Measurements from ENCODE around the gene C20orf141. TPM values are rescaled to one million over a fixed set of nuclear protein-coding genes. Genes with fewer than 3 reads are reported as not detected.

C20orf141 gene
- total RNA-seq, 1 experiment from 2014 or later, result not detected

DNA sequence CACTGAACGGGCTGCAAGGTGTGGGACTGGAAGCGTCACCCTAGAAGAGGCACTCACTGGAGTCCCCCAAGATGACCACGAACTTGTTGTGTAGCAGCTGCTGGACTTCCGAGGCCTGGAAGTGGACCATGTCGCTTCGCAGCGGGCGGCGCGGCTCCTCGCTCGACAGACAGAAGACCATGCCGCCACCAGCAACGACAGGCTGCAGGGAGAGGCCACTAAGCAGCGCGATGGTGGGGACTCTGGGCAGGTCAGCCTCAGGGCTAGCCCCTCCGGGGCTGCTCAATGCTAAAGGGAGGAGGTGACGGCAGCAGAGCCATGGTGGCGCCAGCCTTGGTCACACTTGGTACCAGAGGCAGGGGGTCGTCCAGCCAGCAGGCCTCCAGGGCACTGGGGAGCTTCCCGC is 24.9 kb downstream of the C20orf141 start:
- intact Hi-C loops (cut with micrococcal nuclease; ENCODE audit: unreplicated experiment), result loop anchor here (2.0 to 5.0 kb wide), 2 partner anchors 71 to 478 kb away; no protein-coding TSS in a partner anchor
- Histone ChIP-seq H3K4me2 (peak overlapping the region; percentile 92), H3K9me3 (ENCODE audit: insufficient read depth, low read depth) (no peaks in the 10 kb centered on the region), H3F3A (ENCODE audit: insufficient read depth, low read depth) (no peaks in the 10 kb centered on the region), H4K20me1 (ENCODE audit: insufficient read depth) (no peaks in the 10 kb centered on the region), H3K36me3 (ENCODE audit: low read depth) (no peaks in the 10 kb centered on the region), H2AFZ (peak overlapping the region; percentile 100; the same call in 1 of the 2 replicates), H3K27ac (no peak overlapping the region), H3K9me2 (ENCODE audit: insufficient read depth) (no peaks in the 10 kb centered on the region), H3K4me1 (replicated peaks; ENCODE audit: insufficient read depth) (peaks cover 14% of the 10 kb centered on the region), H3K79me2 (ENCODE audit: low read depth) (peaks cover 16% of the 10 kb centered on the region), H3K4me3 (peak overlapping the region; percentile 100), H3K27me3 (ENCODE audit: insufficient read depth, low read depth) (no peaks in the 10 kb centered on the region)
- no peak for DNase-seq
- ChIA-PET POLR2A (ENCODE audit: unreplicated experiment) (no interaction called here), CTCF (no interaction called here)
- no TSS peak for BruUV-seq (replicated peaks)
- TF ChIP-seq, protein P1, sequence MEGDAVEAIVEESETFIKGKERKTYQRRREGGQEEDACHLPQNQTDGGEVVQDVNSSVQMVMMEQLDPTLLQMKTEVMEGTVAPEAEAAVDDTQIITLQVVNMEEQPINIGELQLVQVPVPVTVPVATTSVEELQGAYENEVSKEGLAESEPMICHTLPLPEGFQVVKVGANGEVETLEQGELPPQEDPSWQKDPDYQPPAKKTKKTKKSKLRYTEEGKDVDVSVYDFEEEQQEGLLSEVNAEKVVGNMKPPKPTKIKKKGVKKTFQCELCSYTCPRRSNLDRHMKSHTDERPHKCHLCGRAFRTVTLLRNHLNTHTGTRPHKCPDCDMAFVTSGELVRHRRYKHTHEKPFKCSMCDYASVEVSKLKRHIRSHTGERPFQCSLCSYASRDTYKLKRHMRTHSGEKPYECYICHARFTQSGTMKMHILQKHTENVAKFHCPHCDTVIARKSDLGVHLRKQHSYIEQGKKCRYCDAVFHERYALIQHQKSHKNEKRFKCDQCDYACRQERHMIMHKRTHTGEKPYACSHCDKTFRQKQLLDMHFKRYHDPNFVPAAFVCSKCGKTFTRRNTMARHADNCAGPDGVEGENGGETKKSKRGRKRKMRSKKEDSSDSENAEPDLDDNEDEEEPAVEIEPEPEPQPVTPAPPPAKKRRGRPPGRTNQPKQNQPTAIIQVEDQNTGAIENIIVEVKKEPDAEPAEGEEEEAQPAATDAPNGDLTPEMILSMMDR (conservative IDR thresholded peaks at IDR 0.05), result no peak
- no peak for TF ChIP-seq EZH2 (IDR thresholded peaks at IDR 0.05; ENCODE audit: low read depth)

DNA sequence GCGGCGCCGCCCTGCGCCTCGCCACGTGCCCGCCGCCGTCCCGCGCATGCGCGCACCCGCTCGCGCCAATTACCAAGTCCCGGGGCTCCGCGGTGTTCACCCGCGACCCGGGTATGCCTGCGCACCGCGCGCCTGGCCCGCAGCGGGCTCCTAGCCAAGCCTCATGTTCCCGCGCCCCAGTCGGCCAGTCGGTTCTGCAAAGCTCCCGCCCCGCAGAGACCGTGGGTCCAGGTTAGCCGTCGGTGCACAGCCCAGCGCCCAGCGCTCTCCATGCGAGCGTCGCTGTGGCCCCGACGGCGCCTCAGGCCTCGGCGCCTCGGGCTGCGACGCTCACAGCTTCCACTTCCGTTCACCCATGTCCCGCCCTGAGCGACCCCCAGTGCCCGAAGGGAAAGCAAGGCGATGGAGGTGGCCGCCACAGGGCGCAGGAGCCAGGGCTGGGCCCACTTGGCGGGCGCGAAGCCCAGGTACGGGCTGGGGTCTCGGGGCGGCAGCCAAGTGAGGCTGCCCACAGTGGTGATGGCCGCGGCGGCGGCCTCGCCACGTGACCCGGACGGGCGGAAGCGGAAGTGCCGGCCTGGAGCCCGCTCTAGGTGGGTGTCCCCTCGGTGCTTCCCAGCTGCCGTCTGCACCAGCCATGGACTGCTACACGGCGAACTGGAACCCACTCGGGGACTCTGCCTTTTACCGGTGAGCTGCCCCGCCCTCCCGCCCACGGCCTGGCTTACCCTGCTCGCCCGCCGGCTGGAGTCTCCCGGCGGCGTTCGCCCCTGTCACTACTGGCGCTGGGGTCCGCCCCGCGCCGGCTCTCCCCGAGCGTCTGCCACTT is 25.6 kb downstream of the C20orf141 start, which contains the start of the genes PCED1A and VPS16:
PCED1A (minus strand) TSS at position 518 of the 829 bp plus-strand sequence. CDS start 743 bp downstream, outside the sequence.
VPS16 (plus strand) TSS at position 608 of the 829 bp plus-strand sequence; CDS start at position 638, 30 bp downstream.
- no peaks in the 10 kb centered on the region for H3F3A ChIP-seq (ENCODE audit: insufficient read depth, low read depth)
- no TSS peak for BruUV-seq (replicated peaks)
- ChIA-PET POLR2A (ENCODE audit: unreplicated experiment) (no interaction called here), CTCF (no interaction called here)
- H3K9me2 ChIP-seq (ENCODE audit: insufficient read depth), result no peaks in the 10 kb centered on the region
- H3K36me3 ChIP-seq (ENCODE audit: low read depth), result no peaks in the 10 kb centered on the region
- peak; percentile 67 to 86 for DNase-seq
- peak within 1 kb of the TSS; percentile 92 for H3K4me2 ChIP-seq
- no peaks in the 10 kb centered on the region for H4K20me1 ChIP-seq (ENCODE audit: insufficient read depth)
- H3K4me1 ChIP-seq (replicated peaks; ENCODE audit: insufficient read depth), result peaks cover 14% of the 10 kb centered on the region
- H2AFZ ChIP-seq, result peak within 1 kb of the TSS; percentile 100
- H3K27ac ChIP-seq, result peak within 1 kb of the TSS; percentile 51; the same call in 1 of the 2 replicates
- TF ChIP-seq EZH2 (IDR thresholded peaks at IDR 0.05; ENCODE audit: low read depth), result no peak
- TF ChIP-seq, protein P1 (conservative IDR thresholded peaks at IDR 0.05), result no peak
- intact Hi-C loops (cut with micrococcal nuclease; ENCODE audit: unreplicated experiment), result loop anchor here (2.0 to 5.0 kb wide), 2 partner anchors 72 to 477 kb away; no protein-coding TSS in a partner anchor
- H3K79me2 ChIP-seq (ENCODE audit: low read depth), result peaks cover 16% of the 10 kb centered on the region
- no peaks in the 10 kb centered on the region for H3K27me3 ChIP-seq (ENCODE audit: insufficient read depth, low read depth)
- H3K9me3 ChIP-seq (ENCODE audit: insufficient read depth, low read depth), result no peaks in the 10 kb centered on the region
- peak within 1 kb of the TSS; percentile 100 for H3K4me3 ChIP-seq

DNA sequence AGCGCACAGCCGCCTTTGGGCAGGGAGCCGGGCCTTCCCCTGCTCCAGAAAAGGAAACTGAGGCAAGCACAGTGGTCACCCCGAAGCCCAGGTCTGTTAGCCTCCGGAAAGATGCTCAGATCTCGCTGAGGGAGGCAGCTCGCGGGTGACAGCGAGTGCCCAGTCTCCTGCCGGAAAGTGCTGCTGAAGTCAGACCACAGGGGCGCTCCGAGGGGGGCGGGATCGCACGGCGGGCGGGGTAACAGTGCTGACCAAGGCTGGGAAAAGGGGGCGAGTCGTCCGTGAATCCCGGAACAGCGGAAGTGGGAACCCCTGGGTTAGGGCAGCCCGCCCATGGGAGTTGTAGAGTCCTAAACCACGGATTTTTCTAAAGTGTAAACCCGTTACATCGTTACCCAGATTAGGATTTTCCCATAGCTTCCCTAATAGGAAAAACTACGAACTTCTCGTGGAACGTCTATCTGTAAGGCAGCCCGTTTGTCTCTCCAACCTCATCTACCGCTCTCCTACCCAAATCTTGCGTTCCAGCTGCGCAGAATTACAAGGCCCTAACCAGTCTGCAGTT is 26.3 kb downstream of the C20orf141 start:
- Histone ChIP-seq H3K9me3 (ENCODE audit: insufficient read depth, low read depth) (no peaks in the 10 kb centered on the region), H3K9me2 (ENCODE audit: insufficient read depth) (no peaks in the 10 kb centered on the region), H3K79me2 (ENCODE audit: low read depth) (peaks cover 16% of the 10 kb centered on the region), H3K4me1 (replicated peaks; ENCODE audit: insufficient read depth) (peaks cover 14% of the 10 kb centered on the region), H2AFZ (peak overlapping the region; percentile 100), H3F3A (ENCODE audit: insufficient read depth, low read depth) (no peaks in the 10 kb centered on the region), H3K4me2 (peak overlapping the region; percentile 73), H3K27ac (no peak overlapping the region), H3K36me3 (ENCODE audit: low read depth) (no peaks in the 10 kb centered on the region), H4K20me1 (ENCODE audit: insufficient read depth) (no peaks in the 10 kb centered on the region), H3K27me3 (ENCODE audit: insufficient read depth, low read depth) (no peaks in the 10 kb centered on the region), H3K4me3 (peak overlapping the region; percentile 100)
- intact Hi-C loops (cut with micrococcal nuclease; ENCODE audit: unreplicated experiment), result loop anchor here (2.0 to 5.0 kb wide), 2 partner anchors 72 to 476 kb away; no protein-coding TSS in a partner anchor
- CTCF ChIA-PET, result no interaction called here
- peak in 1 of 2 experiments; percentile 63 for DNase-seq
- TF ChIP-seq, protein P1 (conservative IDR thresholded peaks at IDR 0.05), result no peak
- no peak for TF ChIP-seq EZH2 (IDR thresholded peaks at IDR 0.05; ENCODE audit: low read depth)
- POLR2A ChIA-PET (ENCODE audit: unreplicated experiment), result no interaction called here
- BruUV-seq (replicated peaks), result TSS peak; percentile 71
